Left lung (tissue), 10 donors: ENCODE results near the gene IPO13. TPM values are rescaled to one million over a fixed set of nuclear protein-coding genes. Genes with fewer than 3 reads are reported as not detected.
A peak's percentile ranks its signal among the peaks of the same experiment; 100 is the strongest.

ENCODE experiments used
- ATAC-seq: fragments of 200-7000 bp; cut with Tn5 transposase; one replicate; pipeline ENCODE4 v1.9.1; 2020; ENCODE audit warnings: moderate library complexity
- DNase-seq, 4 donors: peaks; one replicate each; pipeline ENCODE4 v3.0.0-alpha.2; 2013 to 2020
- H3K27ac ChIP-seq, 2 donors: fragments of 200-600 bp; sonication (generic) in 1 of 2; one replicate each; pipeline versions ENCODE4 v1.5.0 to v1.8.0; 2020 to 2021
- H3K27me3 ChIP-seq, 2 donors: fragments of 200-600 bp; sonication (generic) in 1 of 2; one replicate each; pipeline versions ENCODE4 v1.5.0 to v1.8.0; 2020 to 2021
- H3K36me3 ChIP-seq, 2 donors: fragments of 200-600 bp; sonication (generic) in 1 of 2; one replicate each; pipeline versions ENCODE4 v1.5.0 to v1.8.0; 2020 to 2021
- H3K4me1 ChIP-seq, 2 donors: fragments of 200-600 bp; one replicate each; pipeline ENCODE4 v1.8.0; 2021
- H3K4me3 ChIP-seq, 2 donors: fragments of 200-600 bp; sonication (generic) in 1 of 2; one replicate each; pipeline versions ENCODE4 v1.5.0 to v1.8.0; 2020 to 2021; ENCODE audit warnings: mild to moderate bottlenecking in 1 of 2
- H3K9me3 ChIP-seq, 2 donors: fragments of 200-600 bp; sonication (generic) in 1 of 2; one replicate each; pipeline versions ENCODE4 v1.5.0 to v1.8.0; 2020 to 2021
- CTCF ChIP-seq, 2 donors: fragments of 200-600 bp; sonication (generic) in 1 of 2; IDR thresholded peaks; one replicate each; pipeline versions ENCODE4 v1.5.0 to v1.8.0; 2021; ENCODE audit warnings: antibody characterized with exemption in 2 of 2
- intact Hi-C, 2 donors: fragments of 100-400 bp; cut with DNase I; formaldehyde crosslinking; loops; one replicate each; pipeline versions ENCODE4 v1.11.2 to v1.14.2; 2022
- polyA plus RNA-seq, 6 donors: library from polyadenylated mRNA; unstranded; fragments of 120-200 nt; gene quantifications; one replicate each; pipeline ENCODE4 v1.2.1, GENCODE V29; 2013; ENCODE audit not compliant: insufficient read length in 6 of 6
- total RNA-seq, 2 donors: library from RNA; stranded (reverse); fragmentation: NEBNext Ultra II Directional; extraction: Animal tissue kit (Norgen Biotek cat#: 25700); gene quantifications; one replicate each; pipeline ENCODE4 v1.2.1, GENCODE V29; 2021
- donor health status: DM: no; HTN: yes; CAD: no.
- donor health status: DM: no; HTN: no; CAD: no.

Gene IPO13
- total and polyA plus RNA-seq, 8 donors = 18.0 to 33.4 (median 22.0) TPM

- Histone ChIP-seq H3K27ac (no peak within 1 kb of the TSS), H3K27me3 (peaks cover 0 to 45% of the 10 kb centered on the region in 2 donors), H3K36me3 (no peaks in the 10 kb centered on the region), H3K9me3 (no peaks in the 10 kb centered on the region), H3K4me3 (peak within 1 kb of the TSS; percentile 21 to 36), H3K4me1 (peaks cover 8 to 39% of the 10 kb centered on the region in 2 donors)
- peak in 3 of 4 donors; percentile 15 to 82 (median 47) for DNase-seq
- intact Hi-C loops = loop anchor here (2.0 to 10.0 kb wide), 2 partner anchors 167 to 169 kb away; no protein-coding TSS in a partner anchor
- ATAC-seq = peak; percentile 80
- TF ChIP-seq CTCF (IDR thresholded peaks at IDR 0.05) = no peak
Measured at GRCh38 chr1:43933386-43934100, 13.2 kb upstream of the IPO13 start, which contains the start of gene ARTN. TSS of gene ARTN (plus strand) at chr1:43933801. CDS start at chr1:43935657, 1,856 bp downstream.

GRCh38 chr1:43934101-43934985 is 12.4 kb upstream of the IPO13 start:
- Histone ChIP-seq H3K4me3 (peak overlapping the region; percentile 21 to 36), H3K27ac (no peak overlapping the region), H3K4me1 (peaks cover 8 to 39% of the 10 kb centered on the region in 2 donors), H3K9me3 (no peaks in the 10 kb centered on the region), H3K27me3 (peaks cover 0 to 45% of the 10 kb centered on the region in 2 donors), H3K36me3 (no peaks in the 10 kb centered on the region)
- peak; percentile 81 to 93 for TF ChIP-seq CTCF (IDR thresholded peaks at IDR 0.05)
- DNase-seq (peak; percentile 44 to 88 (median 67)), ATAC-seq (peak; percentile 87)
- intact Hi-C loops = loop anchor here (2.0 to 10.0 kb wide), 2 partner anchors 168 to 170 kb away; no protein-coding TSS in a partner anchor

GRCh38 chr1:43934986-43935324 is 11.8 kb upstream of the IPO13 start:
- Histone ChIP-seq H3K36me3 (no peaks in the 10 kb centered on the region), H3K27ac (no peak overlapping the region), H3K27me3 (peaks cover 0 to 45% of the 10 kb centered on the region in 2 donors), H3K4me3 (no peak overlapping the region), H3K4me1 (peaks cover 8 to 39% of the 10 kb centered on the region in 2 donors), H3K9me3 (no peaks in the 10 kb centered on the region)
- intact Hi-C loops = loop anchor here (2.0 to 10.0 kb wide), 2 partner anchors 168 to 170 kb away; no protein-coding TSS in a partner anchor
- DNase-seq = no peak
- peak; percentile 8 to 21 for TF ChIP-seq CTCF (IDR thresholded peaks at IDR 0.05)
- no peak for ATAC-seq

GRCh38 chr1:43935711-43936427 is 10.9 kb upstream of the IPO13 start:
- intact Hi-C loops = loop anchor here (2.0 to 10.0 kb wide), 2 partner anchors 169 to 171 kb away; no protein-coding TSS in a partner anchor
- peaks cover 0 to 45% of the 10 kb centered on the region in 2 donors for H3K27me3 ChIP-seq
- TF ChIP-seq CTCF (IDR thresholded peaks at IDR 0.05) = no peak
- H3K4me1 ChIP-seq = peaks cover 8 to 39% of the 10 kb centered on the region in 2 donors
- H3K36me3 ChIP-seq = no peaks in the 10 kb centered on the region
- no peak overlapping the region for H3K27ac ChIP-seq
- no peaks in the 10 kb centered on the region for H3K9me3 ChIP-seq
- ATAC-seq (no peak), DNase-seq (no peak)
- H3K4me3 ChIP-seq = peak overlapping the region in 1 of 2 donors; percentile 36
